PC-3 (cell line): ENCODE results near the gene NPY4R2. TPM values are rescaled to one million over a fixed set of nuclear protein-coding genes. Genes with fewer than 3 reads are reported as not detected.
"Not testable (repeated sequence)": the region's sequence is repeated elsewhere in the genome, so short reads cannot be mapped to it uniquely, and the experiment has no call there.

ENCODE experiments used
- ATAC-seq: fragments of 200-7000 bp; cut with Tn5 transposase; 2 replicates; pipeline ENCODE4 v1.9.1; 2020; ENCODE audit warnings: mild to moderate bottlenecking, moderate library complexity
- BruUV-seq: library from RNA; stranded (reverse); fragments of 400-500 nt; replicated peaks from 2 replicates; lab custom pipeline; 2021; lab: Mats Ljungman, UMichigan
- CTCF ChIA-PET: fragments of 300-600 bp; sonication (Branson Sonifier 250); formaldehyde crosslinking; loops from one replicate; lab custom pipeline; 2022; ENCODE audit warnings: antibody characterized with exemption; lab: Charles Lee
- POLR2A ChIA-PET: fragments of 300-600 bp; sonication (Branson Sonifier 250); formaldehyde crosslinking; loops from one replicate; lab custom pipeline; 2022; ENCODE audit warnings: antibody characterized with exemption; ENCODE audit not compliant: unreplicated experiment; lab: Charles Lee
- DNase-seq: peaks from one replicate; pipeline ENCODE4 v3.0.0-alpha.2; 2015
- H2AFZ ChIP-seq: fragments of 300-600 bp; sonication (generic); 2 replicates; pipeline ENCODE4 v1.6.0; 2016; ENCODE audit warnings: antibody characterized with exemption, low read length
- H3F3A ChIP-seq: fragments of 300-600 bp; sonication (generic); one replicate; pipeline ENCODE4 v1.6.0; 2017; ENCODE audit warnings: antibody characterized with exemption, low read length, control low read depth, mild to moderate bottlenecking; ENCODE audit not compliant: unreplicated experiment
- H3K27ac ChIP-seq: fragments of 300-600 bp; sonication (generic); 2 replicates; pipeline ENCODE4 v1.5.1; 2016; ENCODE audit warnings: mild to moderate bottlenecking, low read length
- H3K27me3 ChIP-seq: fragments of 300-600 bp; sonication (generic); 2 replicates; pipeline ENCODE4 v1.6.1; 2016; ENCODE audit warnings: low read length, mixed read lengths
- H3K36me3 ChIP-seq: fragments of 300-600 bp; sonication (generic); 2 replicates; pipeline ENCODE4 v1.6.1; 2016; ENCODE audit warnings: low read depth, mixed run types, low read length, mixed read lengths
- H3K4me1 ChIP-seq: fragments of 300-600 bp; sonication (generic); 2 replicates; pipeline ENCODE4 v1.5.1; 2016; ENCODE audit warnings: low read length; ENCODE audit not compliant: insufficient read depth
- H3K4me2 ChIP-seq: fragments of 300-600 bp; sonication (generic); 2 replicates; pipeline ENCODE4 v1.6.0; 2016; ENCODE audit warnings: low read length
- H3K4me3 ChIP-seq: fragments of 300-600 bp; sonication (generic); 2 replicates; pipeline ENCODE4 v1.5.1; 2016; ENCODE audit warnings: mild to moderate bottlenecking, low read length, mixed read lengths
- H3K79me2 ChIP-seq: fragments of 300-600 bp; sonication (generic); 2 replicates; pipeline ENCODE4 v1.6.1; 2017; ENCODE audit warnings: low read length, mixed read lengths
- H3K9ac ChIP-seq: fragments of 300-600 bp; sonication (generic); 2 replicates; pipeline ENCODE4 v1.6.0; 2016; ENCODE audit warnings: mild to moderate bottlenecking, low read length
- H3K9me2 ChIP-seq: fragments of 300-600 bp; sonication (generic); replicated peaks from 2 replicates; pipeline ENCODE4 v1.6.1; 2016; ENCODE audit warnings: mixed run types, low read length, mixed read lengths
- H3K9me3 ChIP-seq: fragments of 300-600 bp; sonication (generic); 2 replicates; pipeline ENCODE4 v1.6.1; 2016; ENCODE audit warnings: low read length, mixed read lengths
- H4K20me1 ChIP-seq: fragments of 300-600 bp; sonication (generic); 2 replicates; pipeline ENCODE4 v1.6.1; 2016; ENCODE audit warnings: low read length, mixed read lengths
- intact Hi-C: fragments of 100-400 bp; cut with micrococcal nuclease; formaldehyde crosslinking; loops from 2 replicates; pipeline ENCODE4 v1.9.0; 2023
- total RNA-seq: library from RNA; depleted of rRNA; stranded (reverse); fragments of >200 nt; gene quantifications from 2 replicates; pipeline ENCODE4 v1.2.3, GENCODE V29; 2014

NPY4R2 gene
- total RNA-seq, 1 experiment from 2014 or later, result not detected

DNA sequence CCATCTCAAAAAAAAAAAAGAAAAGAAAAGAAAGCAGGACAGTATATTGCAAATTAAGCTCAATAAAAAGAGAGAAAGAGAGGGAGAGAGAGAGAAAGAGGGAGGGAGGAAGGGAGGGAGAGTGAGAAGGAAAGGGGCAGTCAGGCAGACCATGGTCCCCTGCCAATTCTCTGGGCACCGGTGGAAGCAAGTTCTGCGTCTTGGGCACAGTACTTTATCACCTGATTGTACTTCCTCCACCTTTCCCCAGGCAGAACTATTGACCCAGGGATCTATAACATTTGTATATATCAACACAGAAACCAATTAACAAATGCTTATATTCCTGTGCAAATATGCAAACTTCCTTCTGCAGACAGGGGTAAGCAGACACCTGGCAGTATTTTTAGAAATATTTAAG is 22.4 kb downstream of the NPY4R2 start:
- H3K36me3 ChIP-seq, ATAC-seq, H3K9ac ChIP-seq, BruUV-seq, H3F3A ChIP-seq, H3K4me2 ChIP-seq, H3K79me2 ChIP-seq, H4K20me1 ChIP-seq, H2AFZ ChIP-seq, H3K4me3 ChIP-seq, H3K27me3 ChIP-seq, H3K4me1 ChIP-seq, H3K9me2 ChIP-seq, H3K9me3 ChIP-seq, DNase-seq, CTCF ChIA-PET, intact Hi-C loops, H3K27ac ChIP-seq, POLR2A ChIA-PET: not testable (repeated sequence)

DNA sequence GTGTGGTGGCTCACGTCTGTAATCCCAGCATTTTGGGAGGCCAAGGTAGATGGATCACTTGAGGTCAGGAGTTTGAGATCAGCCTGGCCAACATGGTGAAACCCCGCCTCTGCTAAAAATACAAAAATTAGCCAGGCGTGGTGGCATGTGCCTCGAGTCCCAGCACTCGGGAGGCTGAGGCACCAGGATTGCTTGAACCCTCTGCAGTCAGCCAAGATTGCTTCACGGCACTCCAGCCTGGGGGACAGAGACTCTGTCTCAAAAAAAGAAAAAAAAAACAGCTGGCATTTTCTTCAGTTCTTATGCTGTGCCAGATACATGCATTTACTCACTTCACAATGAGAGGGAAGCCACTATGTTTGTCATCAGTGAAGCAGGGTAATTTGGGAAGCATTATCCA is 22.9 kb downstream of the NPY4R2 start:
- intact Hi-C loops, H3K9me3 ChIP-seq, H3F3A ChIP-seq, BruUV-seq, H3K27me3 ChIP-seq, H3K27ac ChIP-seq, H3K36me3 ChIP-seq, POLR2A ChIA-PET, H4K20me1 ChIP-seq, H3K4me2 ChIP-seq, H2AFZ ChIP-seq, ATAC-seq, H3K4me3 ChIP-seq, H3K9me2 ChIP-seq, H3K4me1 ChIP-seq, H3K79me2 ChIP-seq, H3K9ac ChIP-seq, DNase-seq, CTCF ChIA-PET: not testable (repeated sequence)

DNA sequence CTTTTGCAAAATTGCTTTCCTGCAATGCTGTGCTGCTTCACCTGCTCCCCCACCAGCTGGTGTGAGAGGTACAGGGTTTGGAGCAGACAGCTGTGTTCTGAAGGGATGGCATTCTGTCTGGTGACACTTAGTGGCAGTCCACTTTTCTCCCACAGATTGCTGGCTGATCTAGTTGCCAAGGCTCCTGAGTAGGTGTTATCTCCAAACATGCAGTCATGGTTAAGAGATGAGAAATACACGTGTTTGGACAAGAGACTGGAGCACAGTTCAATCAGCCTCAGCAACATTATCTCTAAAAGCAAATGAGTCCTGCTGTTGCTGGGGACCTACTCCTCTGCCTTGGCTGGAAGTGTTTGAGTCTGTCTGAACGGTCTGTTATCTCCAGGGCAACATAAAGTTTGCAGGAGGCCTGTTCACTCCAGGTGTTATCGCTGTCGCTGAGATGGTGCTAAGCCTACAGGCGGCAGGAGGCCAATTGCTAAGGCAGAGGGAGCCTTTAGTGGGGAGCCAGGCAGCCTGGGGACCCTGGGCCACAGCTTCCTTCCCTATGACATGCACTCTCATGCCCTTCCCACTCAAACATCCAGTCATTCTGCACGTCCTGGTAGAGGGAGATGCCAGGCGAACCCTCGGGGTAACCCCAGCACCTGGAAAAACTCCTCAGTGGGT is 24.0 kb downstream of the NPY4R2 start:
- intact Hi-C loops, H3K27ac ChIP-seq, POLR2A ChIA-PET: not testable (repeated sequence)

DNA sequence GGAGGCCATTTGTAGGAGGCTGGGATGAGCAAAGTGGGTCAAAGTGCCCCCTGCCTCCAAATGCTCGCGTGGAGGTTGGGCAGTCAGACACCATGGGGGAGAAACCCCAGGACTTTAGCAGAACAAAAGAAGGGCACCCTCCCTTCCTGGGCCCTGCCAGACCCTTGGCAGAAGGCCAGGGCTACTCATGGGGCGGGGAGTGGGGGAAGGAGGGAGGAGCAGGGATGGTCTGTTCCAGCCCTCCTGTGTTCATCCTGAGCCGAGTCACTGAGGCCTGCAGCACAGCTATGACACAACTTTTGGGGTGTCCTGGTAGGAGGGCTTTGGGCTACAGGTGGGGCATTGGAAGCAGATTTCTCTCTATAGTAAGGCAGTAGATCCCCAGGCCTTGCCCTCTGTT is 24.9 kb downstream of the NPY4R2 start:
- H3K4me3 ChIP-seq, H3K9me3 ChIP-seq, intact Hi-C loops, H3K9ac ChIP-seq, H3K9me2 ChIP-seq, POLR2A ChIA-PET, H2AFZ ChIP-seq, H4K20me1 ChIP-seq, H3K4me1 ChIP-seq, ATAC-seq, H3K27ac ChIP-seq, BruUV-seq, H3K4me2 ChIP-seq, H3K79me2 ChIP-seq, H3K27me3 ChIP-seq, H3F3A ChIP-seq, DNase-seq, H3K36me3 ChIP-seq, CTCF ChIA-PET: not testable (repeated sequence)

More for the DNA sequence above, 24.0 kb downstream of the NPY4R2 start:
- H3K4me1 ChIP-seq, DNase-seq, H3K4me2 ChIP-seq, H3K27me3 ChIP-seq, H2AFZ ChIP-seq, H3K9ac ChIP-seq, ATAC-seq, H3K36me3 ChIP-seq, H3K4me3 ChIP-seq, CTCF ChIA-PET, H4K20me1 ChIP-seq, H3F3A ChIP-seq, BruUV-seq, H3K79me2 ChIP-seq, H3K9me3 ChIP-seq, H3K9me2 ChIP-seq: not testable (repeated sequence)

DNA sequence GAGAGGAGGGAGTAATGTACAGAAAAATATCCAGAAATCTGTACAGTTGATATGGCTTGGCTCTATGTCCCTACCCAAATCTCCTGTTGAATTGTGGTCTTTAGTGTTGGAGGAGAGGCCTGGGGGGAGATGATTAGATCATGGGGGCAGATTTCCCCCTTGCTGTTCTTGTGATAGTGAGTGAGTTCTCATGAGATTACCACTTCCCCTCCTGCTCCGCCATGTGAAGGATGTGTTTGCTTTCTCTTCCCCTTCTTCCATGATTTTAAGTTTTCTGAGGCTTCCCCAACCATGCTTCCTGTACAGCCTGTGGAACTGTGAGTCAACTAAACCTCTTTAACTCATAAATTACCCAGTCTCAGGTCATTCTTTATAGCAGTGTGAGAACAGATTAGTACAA is 29.0 kb downstream of the NPY4R2 start:
- H3K79me2 ChIP-seq, BruUV-seq, POLR2A ChIA-PET, ATAC-seq, H4K20me1 ChIP-seq, H3F3A ChIP-seq, H3K4me3 ChIP-seq, H3K27me3 ChIP-seq, DNase-seq, intact Hi-C loops, H3K9me2 ChIP-seq, H3K9me3 ChIP-seq, H3K9ac ChIP-seq, H3K4me1 ChIP-seq, CTCF ChIA-PET, H3K4me2 ChIP-seq, H3K36me3 ChIP-seq, H2AFZ ChIP-seq, H3K27ac ChIP-seq: not testable (repeated sequence)

DNA sequence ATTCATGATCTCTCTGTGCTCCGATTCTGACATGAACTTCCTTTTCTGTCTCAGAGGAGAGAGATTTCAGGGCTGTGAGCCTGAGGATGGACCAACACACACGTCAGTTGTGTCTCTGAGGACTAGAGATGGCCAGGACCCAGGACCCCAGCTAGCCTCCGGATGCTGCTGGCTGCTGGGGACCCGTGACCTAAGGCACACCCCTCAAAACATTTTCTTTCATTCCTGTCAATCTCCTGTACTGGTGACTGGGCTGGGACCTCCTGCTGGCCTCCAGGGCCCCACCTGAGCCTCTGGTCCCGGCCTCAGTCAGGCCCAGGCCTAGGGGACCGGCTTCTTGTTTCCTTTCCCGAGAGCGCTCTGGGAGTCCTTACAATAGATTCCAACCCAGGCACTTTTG is 38.7 kb downstream of the NPY4R2 start:
- ATAC-seq, H3K4me1 ChIP-seq, H3F3A ChIP-seq, H3K9me3 ChIP-seq, H2AFZ ChIP-seq, H3K4me2 ChIP-seq, H3K27ac ChIP-seq, POLR2A ChIA-PET, DNase-seq, BruUV-seq, H3K9me2 ChIP-seq, H3K36me3 ChIP-seq, H3K27me3 ChIP-seq, H3K4me3 ChIP-seq, H3K9ac ChIP-seq, intact Hi-C loops, CTCF ChIA-PET, H4K20me1 ChIP-seq, H3K79me2 ChIP-seq: not testable (repeated sequence)

DNA sequence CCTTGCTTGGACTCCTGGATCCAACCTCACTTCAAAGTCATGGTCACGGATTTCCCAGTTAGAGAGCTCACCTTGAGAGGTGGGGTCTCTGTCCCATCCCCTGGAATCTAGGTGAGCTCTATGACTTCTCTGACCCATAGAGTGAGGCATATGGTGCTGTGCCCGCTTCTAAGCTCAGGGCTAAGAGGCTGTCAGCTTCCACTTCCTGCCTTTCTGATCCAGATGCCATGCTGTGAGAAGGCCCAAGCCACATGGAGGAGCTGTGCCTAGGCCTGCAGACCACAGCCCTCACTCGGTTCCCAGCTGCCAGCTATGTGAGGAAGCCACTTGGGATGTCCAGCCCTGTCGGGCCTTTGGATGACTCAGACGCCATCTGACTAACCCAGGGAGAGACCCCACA is 41.2 kb downstream of the NPY4R2 start:
- H3F3A ChIP-seq, intact Hi-C loops, H3K9me2 ChIP-seq, BruUV-seq, H3K4me2 ChIP-seq, H3K36me3 ChIP-seq, DNase-seq, H3K27me3 ChIP-seq, H3K27ac ChIP-seq, H3K9ac ChIP-seq, ATAC-seq, POLR2A ChIA-PET, H4K20me1 ChIP-seq, CTCF ChIA-PET, H3K9me3 ChIP-seq, H3K4me1 ChIP-seq, H2AFZ ChIP-seq, H3K79me2 ChIP-seq, H3K4me3 ChIP-seq: not testable (repeated sequence)
